ENCODE data around the gene FRG2C.
"Not testable (repeated sequence)": the region's sequence is repeated elsewhere in the genome, so short reads cannot be mapped to it uniquely, and the experiment has no call there.

Gene FRG2C

GRCh38 chr3:75669348-75670297 lies 5.5 kb downstream of the FRG2C start:
- DNase-seq = not testable (repeated sequence)

GRCh38 chr3:75670298-75671286 lies 6.5 kb downstream of the FRG2C start:
- DNase-seq = not testable (repeated sequence)

GRCh38 chr3:75671287-75672139 lies 7.4 kb downstream of the FRG2C start:
- DNase-seq = not testable (repeated sequence)

- DNase-seq = not testable (repeated sequence)
These were observed 8.1 kb downstream of the FRG2C start for GRCh38 chr3:75672140-75672775.

- not testable (repeated sequence) for DNase-seq
These were observed 19.8 kb downstream of the FRG2C start for GRCh38 chr3:75683965-75684364.

- DNase-seq = no peak
These were observed 23.2 kb downstream of the FRG2C start for GRCh38 chr3:75687323-75687722.

GRCh38 chr3:75692061-75692460 lies 27.9 kb downstream of the FRG2C start:
- DNase-seq = no peak
